H9 (cell line): Measurements from ENCODE around the gene TSPAN5. TPM values are rescaled to one million over a fixed set of nuclear protein-coding genes. Genes with fewer than 3 reads are reported as not detected.
"Not testable (repeated sequence)": the region's sequence is repeated elsewhere in the genome, so short reads cannot be mapped to it uniquely, and the experiment has no call there.

ENCODE experiments used
- DNase-seq: peaks from one replicate; pipeline ENCODE4 v3.0.0-alpha.2; 2017
- H2AFZ ChIP-seq: one replicate; pipeline ENCODE4 v1.6.1; 2013; ENCODE audit warnings: mild to moderate bottlenecking, low read length, control low read depth, moderate library complexity
- H2AK5ac ChIP-seq: 2 replicates; pipeline ENCODE4 v1.6.1; 2013; ENCODE audit warnings: low read length, control low read depth, mixed read lengths; ENCODE audit not compliant: insufficient read length
- H2BK120ac ChIP-seq: one replicate; pipeline ENCODE4 v1.6.1; 2013; ENCODE audit warnings: low read depth, mild to moderate bottlenecking, low read length, control low read depth, inconsistent platforms; ENCODE audit not compliant: poor library complexity, severe bottlenecking
- H2BK12ac ChIP-seq: 2 replicates; pipeline ENCODE4 v1.6.1; 2013; ENCODE audit warnings: low read length, control low read depth, mixed read lengths, low read depth; ENCODE audit not compliant: insufficient read length
- H2BK15ac ChIP-seq: 2 replicates; pipeline ENCODE4 v1.6.1; 2013; ENCODE audit warnings: low read depth, low read length, control low read depth
- H2BK20ac ChIP-seq: one replicate; pipeline ENCODE4 v1.6.1; 2013; ENCODE audit warnings: low read depth, mild to moderate bottlenecking, low read length, control low read depth, inconsistent platforms; ENCODE audit not compliant: poor library complexity, severe bottlenecking
- H2BK5ac ChIP-seq: 2 replicates; pipeline ENCODE4 v1.6.1; 2013; ENCODE audit warnings: low read length, control low read depth, mixed read lengths; ENCODE audit not compliant: insufficient read length
- H3K14ac ChIP-seq: 2 replicates; pipeline ENCODE4 v1.6.1; 2013; ENCODE audit warnings: low read length, control low read depth; ENCODE audit not compliant: insufficient read depth
- H3K18ac ChIP-seq: 2 replicates; pipeline ENCODE4 v1.6.1; 2013; ENCODE audit warnings: low read depth, mild to moderate bottlenecking, mixed read lengths, low read length, control low read depth; ENCODE audit not compliant: insufficient read length
- H3K23ac ChIP-seq: 2 replicates; pipeline ENCODE4 v1.6.1; 2013; ENCODE audit warnings: low read length, control low read depth, mixed read lengths, low read depth; ENCODE audit not compliant: insufficient read length
- H3K23me2 ChIP-seq: 2 replicates; pipeline ENCODE4 v1.6.1; 2013; ENCODE audit warnings: low read depth, mild to moderate bottlenecking, mixed read lengths, low read length, control low read depth; ENCODE audit not compliant: insufficient read length, poor library complexity, severe bottlenecking
- H3K27ac ChIP-seq: 2 replicates; pipeline ENCODE4 v1.5.1; 2013; ENCODE audit warnings: low read length, control low read depth, mixed read lengths, low read depth; ENCODE audit not compliant: insufficient read length
- H3K27me3 ChIP-seq: 2 replicates; pipeline ENCODE4 v1.6.1; 2013; ENCODE audit warnings: low read length, control low read depth, inconsistent platforms; ENCODE audit not compliant: insufficient read depth
- H3K4ac ChIP-seq: 2 replicates; pipeline ENCODE4 v1.6.1; 2013; ENCODE audit warnings: low read depth, mild to moderate bottlenecking, control low read depth, inconsistent platforms, low read length, moderate library complexity
- H3K4me1 ChIP-seq: 2 replicates; pipeline ENCODE4 v1.6.1; 2013; ENCODE audit warnings: low read length, control low read depth, inconsistent platforms; ENCODE audit not compliant: insufficient read depth
- H3K4me2 ChIP-seq: 2 replicates; pipeline ENCODE4 v1.6.1; 2013; ENCODE audit warnings: low read length, control low read depth, mixed read lengths; ENCODE audit not compliant: insufficient read length, insufficient read depth
- H3K56ac ChIP-seq: 2 replicates; pipeline ENCODE4 v1.6.1; 2013; ENCODE audit warnings: low read depth, mild to moderate bottlenecking, mixed read lengths, low read length, control low read depth; ENCODE audit not compliant: insufficient read length
- H3K79me1 ChIP-seq: 2 replicates; pipeline ENCODE4 v1.6.1; 2013; ENCODE audit warnings: low read depth, mild to moderate bottlenecking, moderate library complexity, low read length, control low read depth, inconsistent platforms; ENCODE audit not compliant: insufficient read depth, poor library complexity, severe bottlenecking
- H3K79me2 ChIP-seq: 2 replicates; pipeline ENCODE4 v1.6.1; 2013; ENCODE audit warnings: low read length, control low read depth, inconsistent platforms; ENCODE audit not compliant: insufficient read depth
- H3K9ac ChIP-seq: 2 replicates; pipeline ENCODE4 v1.6.1; 2013; ENCODE audit warnings: low read length, control low read depth, mixed read lengths; ENCODE audit not compliant: insufficient read length; ENCODE audit errors: extremely low read depth
- H3K9me3 ChIP-seq: one replicate; pipeline ENCODE4 v1.6.1; 2013; ENCODE audit warnings: low read depth, low read length, inconsistent platforms; ENCODE audit not compliant: control insufficient read depth
- H3T11ph ChIP-seq: one replicate; pipeline ENCODE4 v1.6.1; 2013; ENCODE audit warnings: mild to moderate bottlenecking, low read length, control low read depth, inconsistent platforms
- H4K20me1 ChIP-seq: one replicate; pipeline ENCODE4 v1.6.1; 2013; ENCODE audit not compliant: control insufficient read depth, insufficient read length, insufficient read depth
- H4K5ac ChIP-seq: 2 replicates; pipeline ENCODE4 v1.6.1; 2013; ENCODE audit warnings: low read depth, mild to moderate bottlenecking, mixed read lengths, low read length, control low read depth; ENCODE audit not compliant: insufficient read length
- H4K8ac ChIP-seq: replicated peaks from 2 replicates; pipeline ENCODE4 v1.6.1; 2013; ENCODE audit warnings: low read length, control low read depth, mixed read lengths, low read depth; ENCODE audit not compliant: insufficient read length
- H4K91ac ChIP-seq: 2 replicates; pipeline ENCODE4 v1.6.1; 2013; ENCODE audit warnings: low read depth, mild to moderate bottlenecking, moderate library complexity, mixed read lengths, low read length, control low read depth; ENCODE audit not compliant: insufficient read length
- H3K27ac Mint-ChIP-seq, 3 experiments: 2 replicates in 2 of 3; 3 replicates in 1 of 3; pipeline ENCODE4 v1.8.0; 2020 to 2021; ENCODE audit warnings: mixed read lengths in 3 of 3, mild to moderate bottlenecking in 1 of 3, moderate library complexity in 1 of 3
- H3K27me3 Mint-ChIP-seq: 2 replicates; pipeline ENCODE4 v1.8.0; 2021; ENCODE audit warnings: low read depth, mild to moderate bottlenecking, moderate library complexity, mixed read lengths
- H3K36me3 Mint-ChIP-seq, 3 experiments: 2 replicates in 2 of 3; 3 replicates in 1 of 3; pipeline ENCODE4 v1.8.0; 2020 to 2021; ENCODE audit warnings: low read depth in 3 of 3, mixed read lengths in 3 of 3; ENCODE audit not compliant: insufficient read depth in 1 of 3
- H3K4me1 Mint-ChIP-seq, 2 experiments: 2 replicates each; pipeline ENCODE4 v1.8.0; 2020; ENCODE audit warnings: mixed read lengths in 2 of 2
- H3K4me3 Mint-ChIP-seq, 2 experiments: 2 replicates in 1 of 2; 3 replicates in 1 of 2; pipeline ENCODE4 v1.8.0; 2020 to 2021; ENCODE audit warnings: mild to moderate bottlenecking in 2 of 2, mixed read lengths in 2 of 2, moderate library complexity in 1 of 2
- H3K9me3 Mint-ChIP-seq, 2 experiments: 2 replicates in 1 of 2; 3 replicates in 1 of 2; pipeline ENCODE4 v1.8.0; 2020; ENCODE audit warnings: mild to moderate bottlenecking in 2 of 2, mixed read lengths in 2 of 2, moderate library complexity in 1 of 2
- WGBS: extraction: QIAGEN DNeasy Blood & Tissue Kit; methylation state at CpG from one replicate; pipeline ENCODE4 v1.1.7; 2013; ENCODE audit warnings: missing lambda C conversion rate, low lambda C conversion rate, mixed read lengths; ENCODE audit not compliant: insufficient read length; ENCODE audit errors: extremely low coverage; 5-methylcytosine and 5-hydroxymethylcytosine counted together
- total RNA-seq: library from RNA; stranded (reverse); gene quantifications from 2 replicates; pipeline ENCODE4 v1.2.1, GENCODE V29; 2021

TSPAN5 gene
- total RNA-seq, 1 experiment from 2014 or later = 7.0 TPM

- H3K9me3 Mint-ChIP-seq = peaks cover 8 to 11% of the 10 kb centered on the region in 2 experiments; a peak in 4 of 5 replicates
- H2BK12ac ChIP-seq, H2BK15ac ChIP-seq, H3K27me3 Mint-ChIP-seq, H3K27me3 ChIP-seq, H3K23ac ChIP-seq, H3K9ac ChIP-seq, H2BK5ac ChIP-seq, H2AFZ ChIP-seq, DNase-seq, H3K56ac ChIP-seq, H4K20me1 ChIP-seq, H3K4me3 Mint-ChIP-seq, H4K5ac ChIP-seq, H2AK5ac ChIP-seq, H3K9me3 ChIP-seq, H3K79me2 ChIP-seq, H3K36me3 Mint-ChIP-seq, H3K14ac ChIP-seq, H3K4me1 Mint-ChIP-seq, H2BK20ac ChIP-seq, H3K4me2 ChIP-seq, H3K27ac Mint-ChIP-seq, H3K18ac ChIP-seq, H2BK120ac ChIP-seq, H3K27ac ChIP-seq, H3K79me1 ChIP-seq, H3K4ac ChIP-seq, H4K8ac ChIP-seq, H3K23me2 ChIP-seq, H3T11ph ChIP-seq, H3K4me1 ChIP-seq, H4K91ac ChIP-seq: not testable (repeated sequence)
- WGBS = no CpG with 5 or more reads among the region's 9 CpGs
Observed at GRCh38 chr4:98457422-98457821, 201.0 kb downstream of the TSPAN5 start.
